Raji (cell line): ENCODE results near the gene CXCL14.

Experiments used
- POLR2A ChIP-seq: IDR thresholded peaks from 2 replicates; pipeline ENCODE4 v1.6.1; 2011; ENCODE audit warnings: low read depth, low read length, control low read depth; ENCODE audit not compliant: insufficient read depth

The CXCL14 gene

DNA sequence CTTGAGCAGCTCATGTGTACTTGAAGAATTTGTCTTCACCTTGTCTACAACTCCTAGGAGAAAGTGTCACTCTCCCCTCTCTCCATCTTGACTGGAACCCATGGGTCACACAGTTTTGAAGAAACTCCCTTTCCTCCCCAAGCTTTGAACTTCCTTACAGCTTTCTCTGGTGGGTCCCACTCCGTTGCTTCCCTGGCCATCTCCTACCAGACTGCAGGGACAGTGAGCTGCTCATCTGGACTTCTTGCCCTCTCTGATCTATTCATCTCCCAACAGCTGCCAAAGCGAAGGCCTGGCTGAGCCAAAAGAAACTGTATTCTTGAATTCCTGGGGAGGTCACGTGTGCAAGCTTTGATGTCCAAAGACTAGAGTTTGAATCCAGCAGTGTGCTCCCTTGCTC lies 22.7 kb upstream of the CXCL14 start:
- TF ChIP-seq POLR2A: no peak

DNA sequence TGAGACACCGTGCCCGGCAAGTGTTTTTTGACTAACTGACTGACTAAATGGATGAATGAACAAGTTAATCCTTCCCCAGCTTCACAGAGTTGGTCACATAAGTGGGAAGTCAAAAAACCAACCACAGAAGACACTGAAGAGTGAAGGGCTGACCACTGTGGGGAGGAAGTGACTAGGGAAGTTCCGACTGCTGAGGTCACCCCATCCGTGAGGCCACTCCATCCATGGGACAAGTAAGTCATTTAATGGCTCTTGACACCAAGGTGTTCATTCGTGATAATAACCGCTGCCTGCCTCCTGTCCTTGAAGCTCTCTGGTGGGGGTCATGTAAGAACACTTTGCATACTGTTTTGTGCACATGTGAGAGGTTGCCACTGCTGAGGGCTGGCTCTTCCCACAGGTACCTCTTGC lies 22.2 kb upstream of the CXCL14 start:
- TF ChIP-seq POLR2A: no peak

GRCh38 chr5:135600152-135600570 lies 21.4 kb upstream of the CXCL14 start:
- TF ChIP-seq POLR2A: no peak

GRCh38 chr5:135599421-135600151 lies 20.8 kb upstream of the CXCL14 start:
- no peak for TF ChIP-seq POLR2A

DNA sequence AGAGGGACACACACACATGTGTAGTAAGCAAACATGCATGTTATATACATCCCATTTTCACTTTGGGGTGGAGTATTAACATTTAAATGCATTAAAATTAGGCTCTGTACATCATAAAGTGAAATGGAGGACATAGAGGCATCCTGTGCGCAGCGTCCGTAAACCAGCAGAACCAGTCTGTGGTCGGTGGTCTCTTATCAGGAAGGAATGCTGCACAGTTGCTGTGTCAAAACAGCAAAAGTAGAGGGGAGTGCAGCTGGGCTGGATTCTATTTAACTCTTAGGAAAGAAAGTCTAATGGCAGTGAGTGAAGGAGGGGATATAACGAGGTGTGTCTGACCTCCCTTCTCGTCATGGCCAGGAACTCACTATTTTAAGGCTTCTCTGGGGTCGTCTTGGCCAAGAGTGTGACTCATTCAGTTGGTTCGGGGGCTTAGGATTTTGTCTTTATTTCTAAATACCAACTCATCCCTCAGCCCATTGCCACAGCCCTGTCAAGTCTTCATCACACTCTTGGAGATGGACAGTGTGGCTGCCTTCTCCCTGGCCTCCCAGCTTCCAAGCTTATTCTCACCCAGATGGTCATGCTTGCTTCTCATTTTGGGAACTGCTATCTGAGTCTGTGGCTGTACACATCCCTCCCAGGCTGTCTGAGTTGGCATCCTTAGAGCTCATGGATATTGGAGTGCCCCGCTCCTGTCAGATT lies 20.1 kb upstream of the CXCL14 start:
- TF ChIP-seq POLR2A: no peak

DNA sequence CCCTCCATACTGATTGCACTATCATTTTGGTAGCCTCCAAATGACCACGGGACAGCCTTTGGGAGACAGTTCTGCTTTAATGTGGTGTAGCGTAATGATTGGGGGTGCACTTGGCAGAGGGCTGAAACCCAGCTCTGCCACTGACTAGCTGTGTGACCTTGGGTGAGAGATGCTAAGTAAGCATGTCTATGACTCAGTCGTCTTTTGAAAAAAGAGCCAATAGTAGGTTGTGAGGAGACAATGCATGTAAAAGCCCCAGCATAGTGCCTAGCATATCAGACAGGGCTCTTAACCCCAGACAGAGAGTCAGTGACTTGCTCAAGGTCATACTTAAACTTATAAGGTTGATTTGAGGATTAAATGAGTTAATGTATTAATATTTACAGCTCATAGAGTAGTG lies 18.0 kb upstream of the CXCL14 start:
- no peak for TF ChIP-seq POLR2A

- no peak for TF ChIP-seq POLR2A
Measured at GRCh38 chr5:135596157-135596763, 17.5 kb upstream of the CXCL14 start.

DNA sequence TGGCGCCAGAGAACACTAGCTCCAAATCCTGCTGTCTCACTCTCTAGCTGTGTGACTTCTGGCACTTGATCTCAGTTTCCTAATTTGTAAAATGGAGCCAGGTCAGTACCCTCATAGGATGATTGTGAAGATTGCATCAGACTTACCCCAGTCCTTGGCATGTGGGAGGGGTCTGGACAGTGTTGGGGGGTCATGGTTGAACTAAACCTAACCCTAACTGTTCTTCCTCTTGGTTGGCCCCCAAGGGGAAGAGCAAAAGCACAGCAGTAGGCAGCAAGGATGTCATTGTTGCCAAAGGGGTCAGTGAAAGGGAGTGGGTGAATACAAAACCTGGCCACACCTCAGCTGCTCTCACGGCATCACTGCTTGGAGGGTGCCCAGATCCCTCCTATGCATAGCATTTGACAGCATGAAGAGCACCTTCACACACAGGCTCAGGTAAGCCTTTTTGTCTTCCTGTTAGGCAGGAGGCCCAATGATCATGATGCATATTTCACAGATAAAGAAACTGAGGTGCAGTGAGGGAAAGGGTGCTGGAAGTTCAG lies 15.7 kb upstream of the CXCL14 start:
- no peak for TF ChIP-seq POLR2A

GRCh38 chr5:135593886-135594285 lies 15.1 kb upstream of the CXCL14 start:
- TF ChIP-seq POLR2A: no peak

DNA sequence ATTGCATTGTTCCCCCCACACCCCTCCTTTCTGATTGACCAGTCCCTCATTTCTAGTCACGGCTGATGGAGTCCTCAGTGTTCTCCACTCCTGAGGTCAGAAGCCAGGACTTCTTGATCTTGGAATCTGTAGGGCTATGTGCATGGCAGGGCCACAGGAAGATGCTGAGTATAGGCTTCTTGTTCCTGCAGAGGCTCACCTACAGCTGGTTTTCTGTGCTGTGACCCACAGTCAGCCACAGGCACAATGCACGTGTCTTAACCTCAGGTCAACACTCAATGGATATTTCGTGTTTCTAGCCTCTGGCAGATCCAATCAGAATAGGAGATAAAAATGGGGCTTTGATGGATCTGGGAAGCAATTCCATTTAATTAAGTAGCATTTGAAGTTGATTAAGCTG lies 14.3 kb upstream of the CXCL14 start:
- no peak for TF ChIP-seq POLR2A

GRCh38 chr5:135592312-135593045 lies 13.7 kb upstream of the CXCL14 start:
- no peak for TF ChIP-seq POLR2A

DNA sequence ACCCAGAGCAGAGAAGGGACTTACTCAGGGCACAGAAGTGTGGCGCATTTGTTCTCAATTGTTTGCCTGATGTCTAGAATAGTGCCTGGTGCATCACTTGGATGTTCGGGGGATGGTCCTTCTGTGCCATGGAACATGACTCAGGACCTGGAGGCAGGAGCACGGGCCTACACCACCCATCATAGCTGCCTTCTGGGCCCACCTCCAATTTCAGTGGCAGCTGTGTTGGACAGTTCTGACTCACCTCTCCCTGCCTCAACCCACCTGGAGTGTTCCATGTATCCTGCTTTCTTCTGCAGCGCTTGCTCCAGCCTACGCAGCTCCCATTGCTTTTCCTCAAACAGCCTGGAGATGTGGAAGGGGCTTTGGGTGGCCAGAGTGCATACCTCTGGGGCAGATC lies 12.5 kb upstream of the CXCL14 start:
- TF ChIP-seq POLR2A: no peak

DNA sequence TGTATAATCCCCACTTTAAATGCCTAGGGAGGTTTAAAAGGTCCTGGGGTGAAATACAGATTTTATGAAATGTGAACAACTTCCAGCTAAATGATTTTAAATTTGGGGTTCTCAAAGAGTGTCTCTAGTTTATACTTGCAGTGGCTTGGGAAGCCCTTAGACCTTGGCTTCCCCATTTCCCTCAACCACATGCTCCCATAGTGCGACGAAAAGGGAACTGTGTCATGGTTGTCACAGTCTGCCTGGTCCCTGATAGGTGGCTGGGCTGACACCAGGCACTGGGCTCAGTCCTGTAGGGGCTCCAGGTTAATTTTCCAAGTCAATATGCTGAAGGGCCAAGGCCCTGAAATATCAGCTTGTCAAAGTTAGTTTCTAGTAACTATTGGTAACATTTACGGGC lies 10.4 kb upstream of the CXCL14 start:
- no peak for TF ChIP-seq POLR2A

DNA sequence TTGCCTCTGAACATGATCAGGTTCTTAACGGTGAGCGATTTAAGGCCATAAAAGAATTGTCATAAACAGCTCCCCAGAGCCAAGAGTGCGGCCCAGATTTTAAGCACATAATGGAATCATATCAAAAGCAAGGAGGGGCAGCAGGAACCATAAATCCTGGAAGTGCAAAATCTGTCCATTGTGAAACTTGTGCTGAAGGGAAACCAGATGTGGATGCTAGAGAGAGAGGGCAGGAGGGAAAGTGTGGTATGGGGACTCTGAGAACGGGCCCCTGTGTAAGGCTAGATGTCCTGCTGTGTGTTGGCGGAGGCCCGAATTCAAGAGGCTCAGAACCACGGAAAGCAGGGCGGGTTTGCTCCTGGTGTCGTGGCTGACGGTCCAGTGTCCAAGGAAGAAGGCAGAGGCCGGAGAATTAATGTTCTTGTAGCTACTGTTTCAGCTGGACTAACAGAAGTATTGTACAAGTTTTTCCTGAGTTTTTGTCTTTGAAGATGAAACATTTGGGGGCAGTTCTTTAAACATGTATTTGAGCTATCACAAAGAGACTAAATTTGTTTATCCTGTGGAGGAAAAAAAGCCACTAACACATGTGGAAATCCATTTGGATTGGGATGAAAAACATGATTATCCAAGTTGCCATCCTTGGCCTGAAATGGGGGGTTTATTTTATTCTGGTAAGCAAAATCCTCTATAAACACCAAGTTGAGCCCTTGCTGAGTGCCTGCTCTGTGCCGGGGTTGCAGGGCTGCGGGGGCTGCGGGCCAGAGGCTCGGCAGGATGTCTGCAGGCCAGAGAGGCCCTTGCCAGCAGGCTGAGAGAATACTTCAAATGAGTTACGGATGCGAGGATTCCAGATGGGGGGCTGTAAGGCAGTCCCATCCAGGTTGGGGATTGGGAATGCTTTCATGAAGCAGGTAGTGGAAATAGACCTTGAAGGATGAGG lies 9.2 kb upstream of the CXCL14 start:
- no peak for TF ChIP-seq POLR2A
